Posterior cingulate gyrus (tissue), 11 donors: Measurements from ENCODE around the gene CYTH3.

Experiments
- DNase-seq, 10 donors: peaks; one replicate each; pipeline versions ENCODE4 v3.0.0 to v3.0.0-alpha.2; 2020 to 2021; ENCODE audit warnings: mixed read lengths in 3 of 10
- intact Hi-C: fragments of 100-400 bp; cut with DNase I; formaldehyde crosslinking; loops from one replicate; pipeline ENCODE4 v1.15.1; 2023

CYTH3 gene

GRCh38 chr7:6130007-6130587 lies 142.3 kb downstream of the CYTH3 start:
- intact Hi-C loops = no loop called here
- DNase-seq = no peak

- DNase-seq = no peak
- intact Hi-C loops = no loop called here
Observed at GRCh38 chr7:6128205-6128604, 144.2 kb downstream of the CYTH3 start.

- intact Hi-C loops = no loop called here
- DNase-seq = no peak
Observed at GRCh38 chr7:6127110-6127490, 145.3 kb downstream of the CYTH3 start.

GRCh38 chr7:6123843-6124242 lies 148.6 kb downstream of the CYTH3 start:
- no peak for DNase-seq
- intact Hi-C loops = no loop called here

- intact Hi-C loops = no loop called here
Observed at GRCh38 chr7:6121141-6121540, 151.3 kb downstream of the CYTH3 start.

GRCh38 chr7:6117533-6117932 lies 154.9 kb downstream of the CYTH3 start:
- intact Hi-C loops = no loop called here

More at GRCh38 chr7:6121141-6121540, 151.3 kb downstream of the CYTH3 start:
- DNase-seq = no peak

GRCh38 chr7:6116211-6116610 lies 156.2 kb downstream of the CYTH3 start:
- no peak for DNase-seq
- intact Hi-C loops = no loop called here

More at GRCh38 chr7:6117533-6117932, 154.9 kb downstream of the CYTH3 start:
- no peak for DNase-seq
